Epithelial cell of prostate (primary cell): ENCODE data around the gene CHCHD3.
A peak's percentile ranks its signal among the peaks of the same experiment; 100 is the strongest.

Experiments used
- DNase-seq: peaks from one replicate; pipeline ENCODE4 v3.0.0-alpha.2; 2011; ENCODE audit warnings: low read depth, low spot score
- H3K27ac ChIP-seq: fragments of 450-650 bp; 2 replicates; pipeline ENCODE4 v1.5.1; 2017; ENCODE audit warnings: mild to moderate bottlenecking

CHCHD3 gene

DNA sequence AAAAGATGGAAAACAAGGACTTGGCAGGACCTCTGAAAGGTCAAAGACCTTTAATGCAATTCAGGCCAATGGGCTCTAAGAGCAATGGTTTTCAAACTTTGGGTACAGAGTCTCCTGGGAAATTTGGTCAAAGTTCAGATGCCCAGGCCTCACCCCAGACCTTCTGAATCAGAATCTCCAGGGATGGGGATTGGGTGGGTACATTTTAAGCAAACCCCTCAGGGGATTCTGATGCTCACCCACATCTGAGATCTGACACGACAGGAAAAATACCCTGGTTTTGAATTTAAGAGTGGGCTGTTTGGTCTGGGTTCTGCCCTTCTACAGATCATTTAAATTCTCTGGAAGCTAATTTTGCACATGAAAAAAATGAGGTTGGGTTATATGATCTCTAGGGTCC, 290.9 kb downstream of the CHCHD3 start:
- DNase-seq = no peak
- no peak overlapping the region for H3K27ac ChIP-seq

DNA sequence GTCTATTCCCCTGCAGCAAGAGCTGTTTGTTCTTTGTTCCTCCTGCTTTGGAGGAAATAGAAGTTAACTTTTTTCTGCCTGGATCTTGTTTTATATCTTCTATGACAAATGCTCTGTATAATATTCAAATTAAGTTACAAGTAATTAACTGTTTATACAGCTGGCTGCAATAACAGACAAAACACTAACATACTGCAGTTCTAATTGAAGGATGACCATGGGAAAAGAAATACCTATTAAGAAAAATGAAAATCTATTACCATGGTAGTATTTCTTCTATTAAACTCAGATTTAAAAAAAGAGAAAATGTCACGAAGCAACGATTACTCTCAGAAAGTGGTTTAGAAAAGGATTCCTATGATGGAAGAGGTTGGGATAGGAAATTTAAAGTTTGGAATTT, 291.8 kb downstream of the CHCHD3 start:
- no peak overlapping the region for H3K27ac ChIP-seq
- no peak for DNase-seq

DNA sequence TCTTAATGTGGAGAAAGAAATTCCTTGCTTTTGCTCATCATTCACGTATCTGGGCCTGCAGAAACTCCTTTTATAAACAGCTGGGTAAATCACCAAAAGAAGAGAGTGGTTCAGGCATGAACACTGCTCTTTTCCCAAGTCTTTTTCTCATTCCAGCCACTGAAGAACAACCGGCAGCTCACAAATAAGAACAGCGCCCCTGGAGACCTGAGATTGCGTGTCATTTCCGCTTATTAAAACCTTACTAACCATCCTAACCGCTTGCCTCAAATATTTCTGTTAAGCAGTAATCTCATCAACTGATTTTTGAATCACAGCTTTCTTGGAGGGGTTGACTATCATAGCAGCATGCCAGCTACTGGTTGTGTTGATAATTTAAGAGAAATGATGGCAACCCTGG, 292.6 kb downstream of the CHCHD3 start:
- no peak for DNase-seq
- no peak overlapping the region for H3K27ac ChIP-seq

DNA sequence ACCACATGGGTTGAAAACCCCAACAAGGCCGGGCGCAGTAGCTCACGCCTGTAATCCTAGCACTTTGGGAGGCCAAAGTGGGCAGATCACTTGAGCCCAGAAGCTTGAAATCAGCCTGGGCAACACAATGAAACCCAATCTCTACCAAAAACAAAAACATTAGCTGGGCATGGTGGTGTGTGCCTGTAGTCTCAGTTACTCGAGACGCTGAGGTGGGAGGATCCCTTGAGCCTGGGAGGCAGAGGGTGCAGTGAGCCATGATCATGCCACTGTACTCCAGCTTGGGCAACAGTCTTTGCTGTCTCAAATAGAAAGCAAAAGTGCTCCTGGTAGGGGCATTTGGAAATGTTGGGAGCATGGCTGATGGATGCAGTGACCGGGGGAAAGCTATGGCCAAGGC, 296.0 kb downstream of the CHCHD3 start:
- DNase-seq = no peak
- H3K27ac ChIP-seq = no peak overlapping the region

DNA sequence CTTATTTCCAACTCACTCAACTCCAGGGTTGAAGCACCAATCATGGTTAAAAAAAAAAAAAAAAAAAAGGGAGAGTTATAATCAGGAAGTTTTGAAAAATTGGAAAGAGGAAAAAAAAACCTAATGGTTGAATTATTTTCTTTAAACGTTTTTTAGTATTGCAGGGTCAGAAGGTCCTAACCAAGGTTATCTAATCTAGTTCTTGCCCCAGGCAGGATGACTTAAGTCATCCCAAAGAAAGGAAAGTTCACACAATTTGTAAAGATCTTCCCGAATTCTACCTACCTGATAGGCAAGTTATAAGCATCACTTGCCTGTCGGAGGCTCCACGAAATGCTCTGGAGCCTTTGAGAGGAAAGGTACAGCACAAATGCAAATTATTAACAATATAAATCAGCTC, 297.5 kb downstream of the CHCHD3 start:
- no peak for DNase-seq
- peak overlapping the region; percentile 25 for H3K27ac ChIP-seq

DNA sequence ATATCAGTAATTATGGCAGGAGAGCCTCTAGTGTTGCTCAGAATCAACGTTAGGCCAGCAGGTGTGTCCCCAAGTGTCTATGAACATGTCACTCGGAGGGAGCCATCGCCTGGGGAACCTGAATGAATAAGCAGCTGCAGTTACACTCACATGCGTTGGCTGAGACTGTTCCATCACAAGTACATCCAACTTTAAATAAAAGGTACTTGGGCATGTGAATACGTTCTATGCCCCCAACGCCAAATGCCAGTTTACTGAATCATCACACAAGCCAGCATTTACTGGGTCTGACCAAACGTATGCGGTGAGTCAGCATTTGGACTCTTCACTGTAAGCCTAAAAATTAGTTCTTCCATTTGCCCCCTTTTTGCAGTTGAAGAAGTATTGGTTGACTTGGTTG, 298.1 kb downstream of the CHCHD3 start:
- DNase-seq = peak; percentile 31
- H3K27ac ChIP-seq = peak overlapping the region; percentile 25

DNA sequence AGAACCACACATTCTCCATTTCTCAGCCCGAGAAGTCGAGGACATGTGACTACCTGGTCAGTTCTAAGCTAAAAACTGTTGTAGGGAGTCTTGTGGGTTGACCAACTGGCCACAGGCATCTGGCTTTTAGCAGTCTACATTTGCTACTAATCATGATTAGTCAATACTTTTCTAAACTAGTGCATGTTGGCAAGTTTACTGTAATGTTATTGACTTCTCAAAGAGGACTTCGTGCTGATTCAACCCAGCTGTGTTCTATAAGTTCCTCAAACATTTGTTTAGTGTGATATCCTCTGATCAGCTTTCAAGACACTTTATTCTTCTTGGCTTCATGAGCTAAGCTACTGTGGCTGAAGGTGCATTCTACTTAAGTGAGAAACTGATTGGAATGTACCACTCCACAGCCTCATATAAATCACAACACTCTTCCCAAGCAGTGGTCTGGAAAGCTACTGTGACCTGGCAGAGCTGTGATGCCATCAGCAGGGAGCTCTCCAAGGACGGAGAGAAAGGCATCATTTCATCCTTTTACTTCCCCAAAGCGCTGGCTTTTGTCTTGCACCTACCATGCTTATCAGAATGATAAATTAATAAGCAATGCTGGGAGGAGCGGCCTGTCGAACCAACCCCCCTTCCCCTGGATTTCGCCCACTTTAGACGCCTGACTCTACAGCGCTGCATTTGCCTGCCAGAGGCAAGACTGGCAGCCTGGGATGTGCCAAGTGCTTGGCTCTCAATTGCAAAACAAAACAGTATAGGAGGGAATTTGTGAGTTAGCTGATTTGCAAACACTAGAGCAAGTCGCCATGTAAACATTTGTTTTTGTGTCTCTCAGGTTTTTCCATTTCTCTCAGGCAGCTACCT, 298.9 kb downstream of the CHCHD3 start:
- H3K27ac ChIP-seq = no peak overlapping the region
- DNase-seq = no peak

DNA sequence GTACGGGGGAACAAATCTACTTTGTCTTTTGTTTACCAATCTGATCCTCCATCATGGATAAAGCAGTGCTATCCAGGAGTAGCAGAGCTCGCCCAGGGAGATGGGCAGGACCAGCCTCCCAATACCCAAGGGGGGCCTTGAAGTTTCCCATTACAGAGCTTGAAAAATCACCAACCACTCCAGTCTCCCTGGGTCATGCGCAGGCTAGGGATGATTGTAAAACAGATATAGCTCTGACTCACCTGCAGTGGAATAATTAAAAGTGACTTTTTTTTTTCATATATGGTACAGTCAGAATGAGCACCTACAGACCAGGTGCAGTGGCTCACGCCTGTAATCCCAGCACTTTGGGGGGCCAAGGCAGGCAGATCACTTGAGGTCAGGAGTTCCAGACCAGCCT, 301.1 kb downstream of the CHCHD3 start:
- no peak for DNase-seq
- H3K27ac ChIP-seq = no peak overlapping the region

DNA sequence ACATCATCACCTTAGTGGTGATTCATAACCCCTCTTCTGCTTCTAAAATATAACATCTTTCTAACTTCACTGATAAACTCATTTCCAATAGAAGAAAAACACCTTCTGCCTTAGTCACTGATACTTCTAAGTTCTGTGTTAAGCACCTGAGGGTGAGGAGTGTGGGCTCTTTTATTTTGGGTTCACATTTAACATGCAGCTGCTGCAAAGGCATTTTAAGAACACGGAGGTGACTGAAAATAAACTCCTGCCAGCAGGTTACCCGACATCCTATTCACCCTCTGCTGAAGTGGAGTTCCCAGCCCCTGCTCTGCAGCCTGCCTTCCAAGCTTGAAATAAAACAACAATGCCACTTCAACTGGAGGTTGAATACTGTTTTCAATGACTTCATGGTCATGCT, 302.7 kb downstream of the CHCHD3 start:
- no peak for DNase-seq
- H3K27ac ChIP-seq = no peak overlapping the region

DNA sequence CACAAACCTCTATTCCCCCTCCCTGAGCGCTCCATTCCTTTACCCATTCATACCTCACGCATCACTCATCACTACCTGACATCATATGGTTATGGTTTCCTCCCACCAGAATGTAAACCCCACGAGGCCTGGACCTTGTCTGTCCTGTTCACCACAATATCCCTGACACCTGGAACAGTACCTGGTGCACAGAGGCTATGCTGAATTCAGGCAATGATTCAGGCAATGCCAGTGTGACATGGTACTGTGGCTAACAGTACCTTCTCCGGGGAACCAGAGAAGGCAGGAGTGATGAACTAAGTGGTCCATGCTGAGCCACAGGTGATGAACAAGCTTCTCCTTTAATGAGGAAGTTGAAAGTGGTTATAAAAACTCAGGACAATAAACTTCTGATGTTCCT, 303.1 kb downstream of the CHCHD3 start:
- DNase-seq = no peak
- H3K27ac ChIP-seq = no peak overlapping the region

DNA sequence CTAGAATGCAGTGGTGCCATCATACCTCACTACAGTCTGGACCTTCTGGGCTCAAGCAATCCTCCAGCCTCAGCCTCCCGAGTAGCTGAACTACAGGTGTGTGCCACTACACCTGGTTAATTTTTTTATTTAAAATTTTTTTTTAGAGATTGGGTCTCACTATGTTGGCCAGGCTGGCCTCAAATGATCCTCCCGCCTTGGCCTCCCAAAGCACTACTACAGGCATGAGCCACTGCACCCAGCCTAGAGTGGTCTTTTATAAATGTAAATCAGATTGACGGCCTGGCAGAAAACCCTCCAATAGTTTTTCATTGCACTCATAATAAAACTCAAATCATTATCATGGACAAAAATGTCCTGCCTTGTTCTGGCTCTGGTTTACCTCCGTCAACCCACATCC, 303.9 kb downstream of the CHCHD3 start:
- no peak for DNase-seq
- no peak overlapping the region for H3K27ac ChIP-seq

DNA sequence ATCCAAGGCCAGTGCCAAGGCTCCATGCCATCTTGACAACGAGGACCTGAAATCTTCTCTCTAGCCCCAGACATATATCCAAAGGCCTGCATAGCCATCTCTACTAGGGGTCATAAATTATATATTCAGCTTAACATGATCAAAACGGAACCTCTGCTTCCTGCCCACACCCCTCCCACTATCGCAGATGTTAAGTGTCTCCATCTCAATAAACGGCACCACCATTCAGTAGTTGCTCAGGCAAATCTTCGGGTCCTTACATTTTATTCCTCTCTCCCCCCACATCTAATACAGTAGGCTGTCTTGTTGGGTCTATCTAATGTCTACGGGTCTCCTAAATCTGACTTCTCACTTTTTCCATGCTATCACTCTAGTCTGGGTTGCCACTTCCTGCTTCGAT, 304.5 kb downstream of the CHCHD3 start:
- no peak for DNase-seq
- no peak overlapping the region for H3K27ac ChIP-seq

DNA sequence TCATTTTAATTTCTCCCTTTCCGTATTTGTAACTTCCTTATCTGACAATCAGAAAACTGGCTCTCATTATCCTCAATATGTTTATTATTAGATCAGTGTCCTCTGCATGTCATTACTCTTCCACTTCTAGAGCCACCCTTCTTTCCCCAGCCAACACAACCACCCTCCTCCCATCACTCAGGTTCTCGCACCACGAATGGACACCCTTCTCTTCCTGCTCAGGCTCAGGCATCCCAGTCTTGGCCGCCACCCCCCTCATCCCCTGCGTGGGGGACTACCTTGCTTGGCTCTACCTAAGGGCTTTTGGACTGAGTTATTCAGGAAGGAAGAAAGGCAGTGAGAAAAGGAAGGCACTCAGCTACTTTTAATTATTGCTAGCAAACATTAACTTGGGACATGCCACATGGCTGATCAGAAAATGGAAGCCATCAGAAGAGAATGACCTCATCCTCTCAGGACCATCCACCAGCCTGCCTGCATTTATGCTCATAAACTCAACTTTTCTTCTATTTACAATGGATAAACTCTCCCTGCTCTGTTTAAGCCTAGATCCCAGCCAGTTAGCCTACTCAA, 305.8 kb downstream of the CHCHD3 start:
- H3K27ac ChIP-seq = no peak overlapping the region
- DNase-seq = no peak

DNA sequence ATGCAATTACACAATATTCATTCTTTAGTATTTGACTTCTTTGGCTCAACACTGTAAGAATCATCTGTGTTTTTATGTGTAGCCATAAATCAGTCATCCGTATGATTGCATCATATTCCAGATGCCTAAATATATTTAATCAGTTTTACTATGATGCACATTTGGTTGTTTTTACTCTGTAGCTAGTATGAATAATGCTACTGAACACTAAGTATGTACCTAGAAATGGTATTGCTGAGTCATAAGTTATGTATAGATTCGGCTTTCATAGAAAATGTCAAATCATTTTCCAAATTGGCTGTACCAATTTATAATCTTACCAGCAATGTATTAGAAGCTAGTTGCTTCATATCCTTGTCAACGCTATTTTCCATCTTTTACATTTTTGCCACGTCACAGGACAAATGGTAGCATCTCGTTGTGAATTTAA, 308.3 kb downstream of the CHCHD3 start:
- no peak overlapping the region for H3K27ac ChIP-seq
- DNase-seq = peak; percentile 16

DNA sequence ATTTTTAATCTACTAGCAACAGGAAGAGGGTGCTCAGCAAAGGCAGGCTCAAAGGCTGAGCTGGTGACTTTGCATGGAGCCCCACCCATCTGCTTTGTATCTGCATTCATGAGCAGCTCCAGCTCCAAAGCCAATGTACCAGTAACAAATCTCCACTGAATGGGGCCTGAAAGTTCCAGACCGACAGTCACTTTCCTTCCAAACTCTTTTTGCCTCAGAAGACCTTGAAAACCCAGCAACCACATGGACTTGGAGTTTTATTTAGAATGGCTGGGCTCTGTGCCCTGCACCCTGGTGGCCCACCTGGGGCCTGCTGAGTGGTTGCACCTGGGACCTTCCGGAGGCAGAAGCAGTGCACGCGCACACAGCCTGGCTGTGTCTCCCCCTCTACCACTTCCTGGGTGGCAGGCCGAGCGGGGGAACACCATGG, 310.6 kb downstream of the CHCHD3 start:
- H3K27ac ChIP-seq = no peak overlapping the region
- DNase-seq = no peak

DNA sequence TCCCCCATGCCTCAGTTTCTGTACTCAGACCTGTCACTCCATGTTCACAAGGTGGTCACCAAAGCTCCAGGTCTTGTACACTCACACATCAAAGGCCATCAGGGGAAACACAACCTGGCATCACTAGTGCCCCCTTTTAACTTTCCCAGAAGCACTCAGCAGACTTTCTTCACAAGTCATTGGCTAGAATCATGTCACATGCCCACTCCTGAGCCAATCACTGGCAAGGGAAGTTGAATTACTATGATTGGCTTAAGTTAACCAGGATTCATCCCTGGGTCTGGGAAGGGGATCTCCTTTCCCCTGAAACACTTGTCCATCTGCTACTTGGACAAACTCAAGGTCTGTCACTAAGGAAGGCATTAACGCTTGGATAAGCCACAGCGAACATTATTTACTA, 311.8 kb downstream of the CHCHD3 start:
- no peak overlapping the region for H3K27ac ChIP-seq
- no peak for DNase-seq

DNA sequence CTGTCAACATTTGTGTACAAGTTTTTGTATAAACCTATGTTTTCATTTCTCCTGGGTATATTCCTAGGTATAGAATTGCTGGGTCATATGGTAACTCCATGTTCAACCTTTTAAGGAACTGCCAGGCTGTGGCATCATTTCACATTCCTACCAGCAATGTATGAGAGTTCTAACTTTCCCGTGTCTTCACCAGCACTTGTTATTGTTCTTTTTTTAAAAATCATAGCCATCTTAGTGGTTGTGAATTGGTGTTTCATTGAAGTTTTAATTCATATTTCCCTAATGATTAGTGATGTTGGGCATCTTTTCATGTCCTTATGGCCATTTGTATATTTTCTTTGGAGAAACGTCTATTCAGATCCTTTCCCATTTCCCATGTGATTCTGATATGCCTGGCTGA, 312.6 kb downstream of the CHCHD3 start:
- no peak for DNase-seq
- H3K27ac ChIP-seq = no peak overlapping the region

DNA sequence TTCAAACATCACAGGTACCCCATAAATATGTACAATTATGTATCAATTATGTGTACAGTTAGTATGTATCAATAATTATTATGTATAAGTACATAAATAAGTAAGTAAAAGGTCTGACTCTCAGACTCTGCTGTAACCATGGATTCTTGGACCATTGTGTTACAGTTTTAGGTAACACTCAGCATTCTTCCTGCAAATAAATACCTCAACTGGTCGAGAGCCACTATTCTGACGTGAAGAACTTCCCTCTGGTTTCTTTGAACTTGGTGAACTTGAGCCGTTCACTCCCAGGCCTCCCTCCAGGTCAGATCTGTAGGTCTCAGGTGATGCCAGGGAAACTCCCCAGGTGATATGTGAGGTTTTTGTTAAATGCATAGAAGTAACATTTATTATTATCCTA, 313.8 kb downstream of the CHCHD3 start:
- no peak for DNase-seq
- no peak overlapping the region for H3K27ac ChIP-seq

DNA sequence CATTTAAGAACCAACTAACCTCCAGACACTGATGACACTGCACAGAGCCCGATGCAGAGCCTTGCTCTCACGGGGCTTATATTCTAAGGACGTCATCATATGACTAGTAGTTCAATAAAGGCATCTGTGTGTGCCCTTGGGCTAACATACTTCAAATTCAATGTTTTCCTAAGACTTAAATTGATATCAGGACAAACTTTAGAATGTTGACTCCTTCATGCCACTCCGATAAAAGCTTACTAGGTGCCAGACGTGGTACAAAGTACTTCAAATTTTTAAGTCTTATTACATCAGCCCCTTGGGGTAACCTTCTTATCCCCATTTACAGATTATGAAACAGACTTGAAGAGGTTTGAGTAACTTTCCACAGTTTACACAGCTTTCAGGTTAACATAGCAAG, 314.5 kb downstream of the CHCHD3 start:
- DNase-seq = no peak
- H3K27ac ChIP-seq = no peak overlapping the region

DNA sequence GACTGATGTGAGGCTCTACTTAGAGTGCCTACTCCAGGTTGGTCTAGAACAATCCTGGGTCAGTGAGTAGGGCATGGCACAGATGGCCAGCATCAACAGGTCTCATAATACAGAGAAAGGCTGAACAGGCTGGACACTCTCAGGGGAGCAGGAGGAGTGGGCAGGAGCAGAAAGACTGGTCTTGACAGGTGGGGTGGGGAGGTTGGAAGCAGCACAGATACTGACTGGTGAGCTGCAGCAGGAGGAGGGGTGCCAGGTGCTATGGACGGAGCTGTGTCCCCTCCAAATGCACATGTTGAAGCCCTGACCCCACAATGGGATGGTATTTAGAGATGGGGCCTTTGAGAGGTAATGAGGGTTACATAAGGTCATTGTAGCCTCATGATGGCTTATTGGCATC, 315.2 kb downstream of the CHCHD3 start:
- H3K27ac ChIP-seq = no peak overlapping the region
- DNase-seq = no peak

DNA sequence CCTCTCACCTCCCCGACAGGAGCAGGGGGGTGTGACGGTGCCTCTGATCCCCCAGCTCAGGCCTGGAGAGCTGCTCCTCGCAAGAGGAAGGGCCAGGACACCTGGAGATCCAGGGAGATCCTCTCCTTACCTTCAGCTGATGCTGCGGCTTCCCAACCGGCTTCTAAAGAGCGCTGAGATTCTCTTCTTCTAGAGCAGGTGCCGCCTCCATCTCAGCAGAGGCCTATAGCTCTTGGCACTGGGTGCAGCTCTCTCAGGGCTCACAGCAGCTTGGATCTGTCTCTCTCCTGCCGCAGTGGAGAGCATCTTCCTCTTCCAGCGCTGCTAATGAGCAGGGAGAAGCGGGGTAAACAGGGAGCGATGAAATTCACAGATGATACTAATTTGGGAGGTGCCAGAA, 316.0 kb downstream of the CHCHD3 start:
- DNase-seq = no peak
- H3K27ac ChIP-seq = no peak overlapping the region

DNA sequence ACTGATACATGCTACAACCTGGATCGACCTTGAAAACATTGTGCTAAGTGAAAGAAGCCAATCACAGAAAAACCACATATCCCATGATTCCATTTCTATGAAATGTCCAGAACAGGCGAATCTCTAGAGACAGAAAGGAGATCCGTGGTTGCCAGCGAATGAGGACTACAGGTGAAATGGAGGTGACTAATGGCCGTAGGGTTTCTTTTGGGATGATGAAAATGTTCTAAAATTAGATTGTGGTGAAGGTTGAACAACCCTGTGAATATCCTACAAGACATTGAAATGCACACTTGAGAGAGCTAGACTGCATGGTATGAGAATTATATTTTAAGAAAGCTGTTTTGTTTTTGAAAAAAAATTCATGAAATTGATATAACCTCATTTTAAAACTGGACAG, 317.1 kb downstream of the CHCHD3 start:
- H3K27ac ChIP-seq = no peak overlapping the region
- DNase-seq = no peak
